ENCODE data around the gene TMEM52B. TPM values are rescaled to one million over a fixed set of nuclear protein-coding genes. Genes with fewer than 3 reads are reported as not detected.
"Not testable (repeated sequence)": the region's sequence is repeated elsewhere in the genome, so short reads cannot be mapped to it uniquely, and the experiment has no call there.

The TMEM52B gene
- total RNA-seq, 1 donor from 2014 or later = not detected

- DNase-seq = peak; percentile 96
Measured at GRCh38 chr12:10211940-10212738, 33.3 kb downstream of the TMEM52B start.

DNA sequence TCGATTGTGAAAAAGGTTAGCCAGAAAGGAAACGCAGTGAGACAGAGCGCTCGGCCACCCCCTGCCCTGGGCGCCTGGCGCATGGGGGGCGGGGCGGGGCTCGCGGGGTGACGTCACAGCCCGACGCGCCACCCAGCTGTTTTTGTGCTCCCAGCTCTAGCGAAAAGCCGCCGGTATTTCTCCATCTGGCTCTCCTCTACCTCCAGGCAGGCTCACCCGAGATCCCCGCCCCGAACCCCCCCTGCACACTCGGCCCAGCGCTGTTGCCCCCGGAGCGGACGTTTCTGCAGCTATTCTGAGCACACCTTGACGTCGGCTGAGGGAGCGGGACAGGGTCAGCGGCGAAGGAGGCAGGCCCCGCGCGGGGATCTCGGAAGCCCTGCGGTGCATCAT lies 33.9 kb downstream of the TMEM52B start, which contains the start of gene GABARAPL1:
Gene GABARAPL1 (plus strand): TSS at position 139 of the 393 bp plus-strand sequence. CDS start 253 bp downstream, at position 392.
- DNase-seq = peak; percentile 90

- peak; percentile 80 for DNase-seq
Measured at GRCh38 chr12:10213168-10214135, 34.6 kb downstream of the TMEM52B start.

DNA sequence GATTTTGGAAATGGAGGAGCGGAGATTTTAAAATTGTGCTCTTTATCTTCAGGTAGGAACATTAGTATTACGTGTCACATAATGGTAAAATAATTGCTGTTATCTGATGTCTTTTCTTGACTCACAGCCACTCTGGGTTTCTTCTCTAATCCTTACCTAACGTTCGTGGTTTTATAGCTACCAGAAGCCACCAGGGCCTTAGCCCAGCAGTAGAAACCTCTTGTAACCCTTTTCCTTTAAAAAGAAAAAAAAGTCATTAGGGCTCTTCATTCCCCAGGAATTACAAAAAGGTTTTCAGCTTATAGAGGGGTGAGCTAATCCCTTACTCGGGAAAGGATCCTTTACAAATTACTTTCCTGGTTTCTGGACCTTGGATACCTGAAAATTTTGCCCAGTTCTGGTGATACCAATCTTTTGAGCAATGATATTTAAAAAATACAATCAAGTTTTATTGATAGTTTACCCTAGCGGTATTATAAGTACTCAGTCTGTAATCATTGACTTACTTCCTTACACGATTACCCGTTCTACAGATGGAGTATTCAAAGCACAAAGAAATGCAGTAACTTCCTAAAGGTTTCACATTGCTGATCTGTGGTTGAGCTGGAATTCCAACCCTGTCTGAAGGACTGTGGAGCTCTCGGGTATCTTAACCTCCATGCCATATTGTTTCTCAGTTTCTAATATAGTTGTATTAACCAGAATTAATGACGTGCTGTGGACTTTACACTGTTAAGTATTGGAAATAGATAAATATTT lies 35.5 kb downstream of the TMEM52B start:
- DNase-seq = peak; percentile 16

- DNase-seq = no peak
Measured at GRCh38 chr12:10214895-10215267, 36.0 kb downstream of the TMEM52B start.

- no peak for DNase-seq
Measured at GRCh38 chr12:10215436-10215835, 36.6 kb downstream of the TMEM52B start.

- DNase-seq = not testable (repeated sequence)
Measured at GRCh38 chr12:10215946-10216345, 37.1 kb downstream of the TMEM52B start.

DNA sequence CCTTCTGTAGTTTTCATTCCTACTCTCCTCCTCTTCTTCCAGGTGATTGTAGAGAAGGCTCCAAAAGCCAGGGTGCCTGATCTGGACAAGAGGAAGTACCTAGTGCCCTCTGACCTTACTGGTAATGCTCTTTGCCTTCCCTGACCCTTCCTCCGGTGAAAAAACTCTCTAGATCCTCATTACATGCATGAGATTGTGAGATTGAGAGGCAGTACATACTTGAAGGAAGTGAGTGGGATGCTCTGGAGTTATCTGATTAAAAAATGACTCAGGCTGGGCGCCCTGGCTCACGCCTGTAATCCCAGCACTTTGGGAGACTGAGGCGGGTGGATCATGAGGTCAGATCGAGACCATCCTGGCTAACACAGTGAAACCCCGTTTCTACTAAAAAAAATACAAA lies 39.2 kb downstream of the TMEM52B start:
- DNase-seq = no peak

- DNase-seq = no peak
Measured at GRCh38 chr12:10220398-10221077, 41.7 kb downstream of the TMEM52B start.

GRCh38 chr12:10221846-10222245 lies 43.0 kb downstream of the TMEM52B start:
- DNase-seq = no peak

DNA sequence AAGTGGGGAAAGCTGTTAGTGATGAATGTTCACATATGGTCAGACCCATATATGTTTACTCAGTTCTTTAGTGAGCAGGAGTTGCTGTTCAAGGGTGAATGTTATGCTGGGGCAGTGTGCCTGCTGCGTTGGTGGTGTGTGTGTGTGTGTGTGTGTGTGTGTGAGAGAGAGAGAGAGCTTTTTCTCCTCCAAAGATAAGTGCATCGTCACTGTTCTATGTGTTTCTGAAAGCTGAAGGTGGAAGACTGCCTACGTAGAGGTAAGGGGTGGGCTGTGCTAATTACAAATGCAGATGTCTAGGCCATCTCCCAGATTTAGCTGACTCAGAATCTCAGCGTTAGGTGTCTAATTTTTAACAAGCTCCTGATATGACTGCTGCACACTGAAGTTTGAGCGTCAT lies 44.4 kb downstream of the TMEM52B start:
- DNase-seq = no peak

DNA sequence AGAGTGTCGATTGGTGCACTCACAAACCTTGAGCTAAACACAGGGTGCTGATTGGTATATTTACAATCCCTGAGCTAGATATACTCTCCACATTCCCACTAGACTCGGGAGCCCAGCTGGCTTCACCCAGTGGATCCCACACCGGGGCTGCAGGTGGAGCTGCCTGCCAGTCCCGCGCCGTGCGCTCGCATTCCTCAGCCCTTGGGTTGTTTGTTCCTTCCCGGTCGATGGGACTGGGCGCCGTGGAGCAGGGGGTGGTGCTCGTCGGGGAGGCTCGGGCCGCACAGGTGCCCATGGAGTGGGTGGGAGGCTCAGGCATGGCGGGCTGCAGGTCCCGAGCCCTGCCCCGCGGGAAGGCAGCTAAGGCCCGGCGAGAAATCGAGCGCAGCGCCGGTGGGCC lies 46.6 kb downstream of the TMEM52B start:
- DNase-seq = not testable (repeated sequence)

DNA sequence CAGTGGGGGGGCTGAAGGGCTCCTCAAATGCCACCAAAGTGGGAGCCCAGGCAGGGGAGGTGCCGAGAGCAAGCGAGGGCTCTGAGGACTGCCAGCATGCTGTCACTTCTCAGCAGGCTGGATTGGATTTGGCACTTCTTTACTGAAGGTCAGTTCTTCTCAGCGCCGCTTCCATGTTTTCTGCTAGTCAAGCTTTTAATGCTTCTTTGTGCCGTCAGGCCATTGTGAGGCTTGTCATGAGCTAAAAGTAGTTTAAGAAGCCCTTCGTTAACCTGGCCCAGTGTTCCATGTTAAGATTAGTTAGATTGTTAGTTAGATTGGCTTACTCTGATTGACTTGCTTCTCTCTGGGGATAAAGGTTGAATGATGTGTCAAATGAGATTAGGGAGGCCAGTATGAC lies 47.3 kb downstream of the TMEM52B start:
- no peak for DNase-seq

GRCh38 chr12:10226731-10227130 lies 47.9 kb downstream of the TMEM52B start:
- no peak for DNase-seq

- DNase-seq = no peak
Measured at GRCh38 chr12:10227648-10228047, 48.8 kb downstream of the TMEM52B start.

DNA sequence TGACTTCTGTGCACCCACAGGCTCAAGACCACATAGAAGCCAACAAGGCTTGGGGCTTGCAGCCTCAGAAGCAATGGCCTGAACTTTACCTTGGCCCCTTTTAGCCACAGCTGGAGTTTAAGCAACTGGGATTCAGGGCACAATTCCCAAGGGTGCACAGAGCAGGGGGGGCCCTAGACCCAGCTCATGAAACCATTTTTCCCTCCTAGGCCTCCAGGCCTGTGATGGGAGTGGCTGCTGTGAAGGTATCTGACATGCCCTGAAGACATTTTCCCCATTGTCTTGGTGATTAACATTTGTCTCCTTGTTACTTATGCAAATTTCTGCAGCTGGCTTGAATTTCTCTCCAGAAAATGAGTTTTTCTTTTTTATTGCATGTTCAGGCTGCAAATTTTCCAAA lies 55.7 kb downstream of the TMEM52B start:
- DNase-seq = no peak

DNA sequence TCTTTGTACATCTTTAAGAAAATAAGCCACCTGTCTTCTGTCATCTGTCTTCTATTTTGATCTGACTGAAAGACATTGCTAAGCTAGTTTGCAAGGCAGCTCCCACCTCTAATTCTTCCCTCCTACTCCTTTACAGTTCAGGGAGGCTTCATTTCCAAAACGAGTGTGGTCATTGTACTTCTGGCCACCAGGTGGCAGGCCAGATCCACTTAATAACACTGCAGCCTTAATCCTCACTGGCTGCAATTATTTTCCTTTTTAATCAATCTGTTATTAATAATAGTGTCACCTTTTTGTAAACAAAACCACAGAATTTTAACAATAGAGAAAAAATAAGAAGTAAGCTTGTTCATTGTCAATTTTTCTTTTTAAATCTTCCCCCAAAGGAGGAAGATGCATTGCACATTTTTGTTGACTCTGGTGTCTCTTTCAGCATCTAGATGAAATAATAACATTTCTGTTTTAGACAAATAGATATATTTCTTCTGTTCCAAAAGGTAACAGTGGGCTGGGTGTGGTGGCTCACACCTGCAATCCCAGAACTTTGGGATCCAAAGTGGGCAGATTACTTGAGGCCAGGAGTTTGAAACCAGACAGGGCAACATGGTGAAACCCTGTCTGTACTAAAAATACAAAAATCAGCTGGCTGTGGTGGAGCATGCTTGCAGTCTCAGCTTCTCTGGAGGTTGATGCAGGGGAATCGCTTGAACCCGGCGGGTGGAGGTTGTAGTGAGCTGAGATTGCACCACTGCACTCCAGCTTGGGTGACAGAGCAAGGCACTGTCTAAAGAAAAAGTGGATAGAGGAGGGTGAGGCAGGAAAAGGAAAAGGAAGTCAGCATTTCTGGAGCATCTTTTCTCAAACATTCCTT lies 57.2 kb downstream of the TMEM52B start:
- DNase-seq = peak; percentile 71

- DNase-seq = no peak
Measured at GRCh38 chr12:10236720-10237119, 57.9 kb downstream of the TMEM52B start.

DNA sequence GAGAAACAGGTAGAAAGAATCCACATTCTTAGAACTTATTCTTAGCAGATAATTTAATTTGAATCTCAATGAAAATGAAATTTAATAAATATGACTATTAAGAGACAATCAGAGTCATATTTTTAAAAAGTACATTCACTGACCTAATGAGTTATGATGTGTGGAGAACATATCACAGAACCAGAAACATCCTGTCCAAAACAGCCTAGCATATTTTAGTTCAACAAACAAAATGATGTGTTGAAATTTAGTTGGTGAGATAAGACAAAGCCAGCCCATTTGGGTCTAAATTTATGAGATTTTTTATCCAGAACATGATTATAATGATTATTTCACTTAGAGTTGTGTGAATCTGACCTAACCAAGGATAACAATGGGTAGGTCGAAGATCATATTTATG lies 59.7 kb downstream of the TMEM52B start:
- no peak for DNase-seq

GRCh38 chr12:10241290-10241689 lies 62.5 kb downstream of the TMEM52B start:
- no peak for DNase-seq

All from tongue (tissue), 2 donors.